Measurements from ENCODE around the gene ZMYND8. TPM values are rescaled to one million over a fixed set of nuclear protein-coding genes. Genes with fewer than 3 reads are reported as not detected.

The ZMYND8 gene
- total and polyA plus RNA-seq, 2 donors (not counting 3 experiments of a cell fraction or from before 2014, with no cell fraction given), result 30.6 to 75.2 TPM

GRCh38 chr20:47233333-47234188, 122.9 kb downstream of the ZMYND8 start:
- intact Hi-C loops (cut with micrococcal nuclease) (no loop called here), dilution Hi-C loops (cut with MboI; ENCODE audit: extremely low pct_ligation_motif_present, low sequenced_read_pairs) (no loop called here)
- H3K9me1 ChIP-seq (replicated peaks; ENCODE audit: control insufficient read depth, extremely low read depth, insufficient read depth, low read length), result no peaks in the 10 kb centered on the region
- peaks cover 5% of the 10 kb centered on the region for H3K79me2 ChIP-seq (ENCODE audit: control insufficient read depth, insufficient read depth, low read length)
- peaks cover 26 to 39% of the 10 kb centered on the region in 2 experiments for H3K36me3 ChIP-seq (ENCODE audit: control insufficient read depth in 2 of 2, extremely low read depth in 1 of 2, insufficient read depth in 2 of 2, low read length in 2 of 2)
- no peak overlapping the region for H2AFZ ChIP-seq (ENCODE audit: low read depth, low read length)
- no peak overlapping the region for H3K27ac ChIP-seq (ENCODE audit: insufficient read depth, low read depth, low read length)
- FAIRE-seq (no peak), DNase-seq (ENCODE audit: low read depth, low spot score) (no peak)
- no peaks in the 10 kb centered on the region for H3K27me3 ChIP-seq (ENCODE audit: control insufficient read depth in 2 of 2, insufficient read depth in 2 of 2, low read length in 2 of 2)
- H3K9me3 ChIP-seq (replicated peaks; ENCODE audit: control insufficient read depth, insufficient read depth, low read length), result no peaks in the 10 kb centered on the region
- CTCF ChIA-PET, result interaction anchor here (1.2 to 2.8 kb wide), 3 partner anchors 150 to 387 kb away, joined by 3 to 15 read pairs (median 9); no protein-coding TSS in a partner anchor
- TF ChIP-seq CTCF (IDR thresholded peaks at IDR 0.05; ENCODE audit: extremely low read depth in 1 of 2, insufficient read depth in 1 of 2, low read depth in 1 of 2, low read length in 2 of 2) (no peak), POLR2AphosphoS5 (IDR thresholded peaks at IDR 0.05; ENCODE audit: insufficient read depth, low read depth, low read length) (no peak), EZH2 (IDR thresholded peaks at IDR 0.05; ENCODE audit: borderline replicate concordance, low read depth, low read length, severe bottlenecking) (no peak), POLR2A (IDR thresholded peaks at IDR 0.05; ENCODE audit: low read depth, low read length) (no peak), MAX (IDR thresholded peaks at IDR 0.05; ENCODE audit: insufficient read depth, insufficient read length) (no peak), GATA2 (IDR thresholded peaks at IDR 0.05; ENCODE audit: insufficient read depth, insufficient read length, low read depth, low read length) (no peak), JUN (IDR thresholded peaks at IDR 0.05; ENCODE audit: borderline replicate concordance, insufficient read depth, insufficient read length, low read depth) (no peak), MYC (IDR thresholded peaks at IDR 0.05; ENCODE audit: low read depth, low read length) (no peak), FOS (IDR thresholded peaks at IDR 0.05; ENCODE audit: borderline replicate concordance, insufficient read depth, low read length) (no peak)
- no peaks in the 10 kb centered on the region for H3K4me1 ChIP-seq (ENCODE audit: control insufficient read depth, extremely low read depth, insufficient read depth, low read length)
- H3K9ac ChIP-seq (replicated peaks; ENCODE audit: extremely low read depth, insufficient read depth, low read length), result no peak overlapping the region
- H4K20me1 ChIP-seq (replicated peaks; ENCODE audit: control insufficient read depth, extremely low read depth, insufficient read depth, low read length), result no peaks in the 10 kb centered on the region
- H3K4me3 ChIP-seq (replicated peaks in 1 of 3; ENCODE audit: insufficient read depth in 1 of 3, low read depth in 1 of 3, low read length in 3 of 3), result no peak overlapping the region
- POLR2A ChIA-PET, result no interaction called here
- H3K4me2 ChIP-seq (ENCODE audit: insufficient read depth, low read length), result no peak overlapping the region
- no TSS peak for BruUV-seq (replicated peaks)

All from endothelial cell of umbilical vein (primary cell).